GM21825 (cell line): ENCODE data around the gene LAPTM5.
A peak's percentile ranks its signal among the peaks of the same experiment; 100 is the strongest.
"Not testable (repeated sequence)": the region's sequence is repeated elsewhere in the genome, so short reads cannot be mapped to it uniquely, and the experiment has no call there.

Source experiments
- ATAC-seq: cut with Tn5 transposase; IDR thresholded peaks from one replicate; pipeline ENCODE4 v1.9.1; 2021; ENCODE audit warnings: mild to moderate bottlenecking, moderate library complexity; ENCODE audit not compliant: unreplicated experiment

Gene LAPTM5

GRCh38 chr1:30698401-30698981 is 59.1 kb downstream of the LAPTM5 start:
- no peak for ATAC-seq

DNA sequence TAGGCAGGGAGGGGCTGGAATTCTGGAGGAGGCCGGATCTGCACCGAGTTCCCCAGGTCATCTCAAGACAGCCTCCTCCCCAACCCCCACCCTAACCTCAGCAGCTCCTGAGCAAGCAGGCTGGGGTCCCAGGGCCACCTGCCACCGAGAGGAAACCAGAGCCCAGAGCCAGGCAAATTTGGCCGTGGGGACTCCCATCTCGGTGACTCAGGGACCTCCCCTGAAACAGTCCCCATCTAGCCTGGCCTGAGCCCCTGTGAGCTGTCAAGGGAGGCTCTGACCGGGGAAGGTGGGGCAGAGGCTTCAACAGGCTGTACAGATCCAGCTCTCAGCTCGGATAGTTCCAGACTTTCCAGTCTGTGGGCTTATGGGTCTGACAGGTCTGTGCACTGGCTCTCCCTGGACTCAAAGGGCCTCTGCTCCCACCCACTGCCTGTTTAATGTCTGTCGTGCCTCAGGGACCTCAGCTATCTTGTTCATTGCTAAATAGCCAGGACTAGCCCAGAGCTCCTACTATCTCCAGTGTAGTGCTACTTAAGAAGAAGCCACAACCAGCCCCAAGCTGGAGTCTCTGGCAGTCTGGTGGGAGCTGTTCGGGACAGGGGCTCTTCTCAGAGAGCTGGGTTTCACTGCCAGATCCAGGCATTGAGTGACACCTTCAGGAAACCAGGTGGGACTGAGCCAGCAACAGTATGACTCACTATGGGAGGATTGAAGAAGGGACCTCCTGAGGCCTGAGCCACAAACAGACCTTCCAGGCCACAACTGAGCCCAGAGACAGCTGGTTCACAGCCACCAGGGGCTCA is 59.8 kb downstream of the LAPTM5 start:
- ATAC-seq, result peak; percentile 58

GRCh38 chr1:30696831-30697230 is 60.7 kb downstream of the LAPTM5 start:
- ATAC-seq, result no peak

DNA sequence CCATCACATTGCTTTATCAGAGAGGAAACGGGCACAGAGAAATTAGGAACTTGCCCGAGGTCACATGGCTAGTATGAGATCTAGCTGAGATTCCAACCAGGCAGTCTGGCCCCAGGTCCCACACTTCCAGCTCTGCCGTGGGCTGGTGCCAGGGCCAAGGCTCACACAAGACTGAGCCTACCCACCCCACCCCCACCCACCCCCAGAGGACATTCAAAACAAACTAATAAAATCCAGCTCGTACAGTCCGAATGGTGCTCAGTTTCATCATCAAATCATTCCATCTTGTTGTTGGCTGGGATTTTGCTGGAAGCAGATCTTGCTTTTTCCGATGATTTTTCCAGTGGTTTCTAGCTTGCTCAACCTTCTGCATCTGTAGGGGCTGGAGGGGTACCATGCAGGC is 62.1 kb downstream of the LAPTM5 start:
- ATAC-seq, result no peak

- no peak for ATAC-seq
Measured at GRCh38 chr1:30694280-30695175, 63.0 kb downstream of the LAPTM5 start.

DNA sequence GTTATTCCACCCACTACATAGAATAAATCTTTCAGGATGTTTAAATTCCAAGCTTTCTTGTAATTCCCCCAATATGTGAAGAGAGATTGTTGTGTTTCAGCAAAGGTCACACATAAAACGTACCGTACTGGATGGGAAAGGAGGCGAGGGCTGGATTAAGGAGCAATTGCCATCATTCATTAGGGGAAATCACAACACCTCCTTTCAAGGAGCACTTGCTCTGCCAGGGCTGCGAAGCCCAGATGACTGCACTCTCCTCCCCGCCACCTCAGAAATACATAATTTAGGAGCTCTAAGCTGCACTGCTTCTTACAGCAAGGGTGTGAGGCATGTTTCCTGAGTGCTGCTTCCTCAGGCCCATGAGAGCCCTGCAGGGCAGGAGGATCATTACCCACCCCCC is 63.8 kb downstream of the LAPTM5 start:
- no peak for ATAC-seq

- no peak for ATAC-seq
Measured at GRCh38 chr1:30693366-30693765, 64.2 kb downstream of the LAPTM5 start.

- ATAC-seq, result no peak
Measured at GRCh38 chr1:30692948-30693301, 64.6 kb downstream of the LAPTM5 start.

DNA sequence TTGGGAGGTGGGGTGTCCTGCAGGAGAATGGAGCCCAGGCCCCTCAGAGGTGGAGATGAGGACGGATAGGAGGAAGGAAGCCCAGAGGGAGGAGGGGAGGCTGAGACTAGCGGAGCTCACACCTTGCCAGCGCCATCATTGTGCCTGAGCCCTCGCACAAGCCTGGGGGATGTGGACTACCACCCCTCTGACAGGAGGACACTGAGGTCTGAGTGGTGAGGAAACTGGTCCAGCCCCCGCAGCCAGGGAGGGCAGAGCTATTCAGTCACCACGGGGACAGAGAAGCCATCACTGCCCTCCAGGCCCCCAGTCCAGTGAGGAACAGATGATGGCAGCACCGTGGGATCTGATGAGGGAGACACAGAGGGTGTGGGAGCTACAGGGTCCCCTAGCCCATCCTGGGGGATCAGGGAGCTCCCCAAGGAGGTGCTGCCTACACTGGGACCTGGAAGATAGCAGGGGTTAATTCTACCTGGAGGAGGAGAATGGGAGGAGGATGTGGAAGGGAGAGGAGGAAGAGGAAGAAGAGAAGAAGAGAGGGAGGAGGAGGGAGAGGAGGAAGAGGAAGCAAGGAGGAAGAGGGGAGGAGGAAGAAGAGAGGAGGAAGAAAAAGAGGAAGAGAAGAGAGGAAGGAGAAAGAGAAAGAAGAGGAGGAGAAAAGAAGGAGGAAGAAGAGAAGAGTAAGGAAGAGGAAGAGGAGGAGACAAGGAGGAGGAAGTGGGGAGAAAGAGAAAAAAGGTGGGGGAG is 65.2 kb downstream of the LAPTM5 start:
- no peak for ATAC-seq

DNA sequence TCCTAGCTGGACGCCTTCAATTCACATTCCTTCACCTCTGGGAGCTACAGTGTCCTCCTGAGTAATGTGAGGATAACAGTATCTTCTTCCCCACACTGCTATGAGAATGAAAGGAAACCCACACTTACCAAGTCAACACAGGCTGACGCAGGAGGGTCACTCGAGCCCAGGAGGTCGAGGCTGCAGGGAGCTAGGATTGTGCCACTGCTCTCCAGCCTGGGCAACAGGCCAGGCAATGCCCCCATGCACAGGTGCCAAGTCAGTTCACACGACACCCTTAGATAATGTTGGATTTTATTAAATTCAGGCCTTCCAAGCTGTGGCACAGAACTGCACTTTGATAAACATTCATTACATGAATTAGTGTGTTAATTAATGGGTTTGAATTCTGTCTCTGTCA is 66.1 kb downstream of the LAPTM5 start:
- ATAC-seq, result no peak

- ATAC-seq, result no peak
Measured at GRCh38 chr1:30689901-30690645, 67.5 kb downstream of the LAPTM5 start.

GRCh38 chr1:30688920-30689794 is 68.4 kb downstream of the LAPTM5 start:
- ATAC-seq, result no peak

DNA sequence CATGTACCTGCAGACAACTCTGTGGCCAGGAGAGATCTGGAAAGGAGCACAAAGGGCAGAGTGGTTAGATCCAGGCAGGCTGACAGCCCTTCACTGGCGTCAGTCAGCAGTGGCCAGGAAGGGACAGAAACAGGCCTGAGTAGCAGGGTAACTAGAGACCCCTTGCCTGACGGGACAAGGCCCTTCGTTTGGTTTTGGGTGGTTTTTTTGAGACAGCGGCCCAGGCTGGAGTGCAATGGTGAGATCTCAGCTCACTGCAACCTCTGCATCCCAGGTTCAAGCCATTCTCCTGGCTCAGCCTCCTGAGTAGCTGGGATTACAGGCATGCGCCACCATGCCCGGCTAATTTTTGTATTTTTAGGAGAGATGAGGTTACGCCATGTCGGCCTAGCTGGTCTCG is 69.1 kb downstream of the LAPTM5 start:
- ATAC-seq, result not testable (repeated sequence)

DNA sequence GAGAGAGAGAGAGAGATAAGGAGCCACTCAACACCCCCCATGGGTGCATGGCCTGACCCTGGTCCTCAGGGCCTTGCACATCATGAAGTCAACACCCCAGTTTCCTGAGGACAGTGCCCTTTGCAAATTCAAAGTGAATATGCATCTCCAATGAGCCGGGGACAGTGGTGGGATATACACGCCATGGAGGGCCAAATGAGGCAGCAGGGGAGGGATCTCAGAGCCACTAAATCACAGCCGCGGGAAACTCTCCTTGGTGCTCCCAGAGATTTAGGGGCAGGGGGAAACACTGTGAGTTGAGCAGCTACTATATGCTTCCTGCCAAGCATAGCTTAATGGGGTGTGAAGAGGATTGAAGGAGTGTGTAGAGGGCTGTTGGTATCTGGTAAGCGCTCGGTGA is 69.7 kb downstream of the LAPTM5 start:
- no peak for ATAC-seq

DNA sequence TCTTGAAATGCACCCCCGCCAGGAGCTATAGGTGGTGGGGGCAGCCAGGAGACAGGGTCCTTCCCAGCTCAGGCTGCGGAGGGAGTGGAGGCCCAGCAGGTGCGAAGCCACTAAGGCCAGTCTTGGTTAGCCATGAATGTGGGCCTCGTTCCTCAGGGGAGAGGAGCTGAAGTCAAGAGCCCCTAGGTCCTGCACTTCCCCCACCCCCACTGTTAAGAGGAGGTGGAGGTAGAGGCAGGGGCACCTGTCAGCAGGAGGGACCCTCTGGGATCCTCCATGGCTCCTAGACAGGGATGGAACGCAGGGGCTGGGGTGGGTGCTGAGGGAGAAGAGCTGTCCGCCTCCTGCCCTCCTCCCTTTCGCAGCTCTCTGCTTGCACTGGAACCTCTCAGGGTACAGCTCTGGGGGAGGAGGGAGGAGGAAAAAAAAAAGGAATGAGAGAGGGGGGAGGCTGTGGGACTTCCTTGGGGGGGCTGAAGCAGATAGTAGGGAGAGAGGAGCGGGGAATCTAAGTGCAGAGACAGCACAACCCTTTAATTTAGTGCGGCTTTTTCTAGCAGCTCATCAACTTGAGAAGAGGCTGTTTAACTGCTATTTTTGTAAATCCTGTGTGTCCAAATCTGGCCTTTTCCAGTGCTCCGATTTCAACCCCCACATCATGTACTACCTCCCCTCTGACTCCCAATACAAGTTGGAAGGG is 71.2 kb downstream of the LAPTM5 start:
- no peak for ATAC-seq

DNA sequence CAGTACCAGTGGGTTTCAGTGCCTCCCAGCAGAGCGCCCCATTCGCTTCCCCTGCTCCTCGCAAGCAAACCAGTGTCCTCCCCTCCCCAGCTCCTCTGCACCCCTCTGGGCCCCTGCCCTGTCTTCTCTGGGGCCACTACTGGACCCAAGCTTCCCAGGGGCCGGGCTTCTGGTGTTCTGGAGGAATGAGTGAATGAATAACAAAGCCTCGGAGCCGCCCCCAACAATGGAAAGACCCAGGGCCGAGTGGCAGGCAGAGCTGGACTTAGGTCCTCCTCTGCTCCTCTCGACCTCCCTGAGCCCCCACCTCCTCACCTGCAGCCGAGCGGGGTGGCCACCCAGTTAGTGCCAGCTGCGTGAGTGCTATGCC is 71.8 kb downstream of the LAPTM5 start:
- no peak for ATAC-seq

- no peak for ATAC-seq
Measured at GRCh38 chr1:30684881-30685795, 72.4 kb downstream of the LAPTM5 start.

DNA sequence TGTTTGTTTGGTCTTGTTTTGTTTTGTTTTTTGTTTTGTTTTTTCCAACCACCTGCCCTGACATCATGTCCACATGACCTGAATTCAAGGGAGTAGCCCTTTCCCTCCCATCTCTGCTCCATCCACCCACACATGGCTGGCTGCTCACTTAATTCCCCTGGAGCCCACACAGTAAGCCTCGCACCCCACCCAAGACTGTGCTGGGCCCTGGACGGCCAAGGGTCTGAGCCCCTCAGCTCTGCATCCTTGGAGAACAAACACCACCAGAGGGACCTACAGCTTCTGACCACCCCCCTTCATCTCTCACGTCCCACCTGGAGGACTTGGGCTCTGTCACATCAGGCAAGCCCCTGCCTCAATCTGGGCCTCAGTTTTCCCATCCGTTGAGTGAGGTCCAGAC is 73.3 kb downstream of the LAPTM5 start:
- ATAC-seq, result no peak
